Kidney capillary endothelial cell (primary cell): ENCODE results near the gene HYAL1.
"Not testable (repeated sequence)": the region's sequence is repeated elsewhere in the genome, so short reads cannot be mapped to it uniquely, and the experiment has no call there.

Experiments
- DNase-seq: peaks from one replicate; pipeline ENCODE4 v3.0.0-alpha.2; 2018; ENCODE audit warnings: low spot score

Gene HYAL1

DNA sequence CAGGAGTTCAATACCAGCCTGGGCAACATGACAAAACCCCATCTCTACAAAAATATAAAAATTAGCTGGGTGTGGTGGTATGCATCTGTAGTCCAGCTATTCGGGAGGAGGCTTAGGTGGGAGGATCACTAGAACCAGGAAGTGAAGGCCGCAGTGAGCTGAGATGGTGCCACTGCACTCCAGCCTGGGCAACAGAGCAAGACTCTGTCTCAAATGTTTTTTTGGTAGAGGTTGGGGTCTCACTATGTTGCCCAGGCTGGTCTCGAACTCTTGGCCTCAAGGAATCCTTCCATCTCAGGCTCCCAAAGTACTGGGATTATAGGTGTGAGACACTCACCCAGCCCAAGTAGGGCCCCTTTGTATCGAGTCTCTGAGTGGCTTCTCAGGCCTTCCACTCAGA lies 9.3 kb downstream of the HYAL1 start:
- DNase-seq, result no peak

GRCh38 chr3:50293079-50293801 lies 10.1 kb downstream of the HYAL1 start:
- DNase-seq, result no peak

DNA sequence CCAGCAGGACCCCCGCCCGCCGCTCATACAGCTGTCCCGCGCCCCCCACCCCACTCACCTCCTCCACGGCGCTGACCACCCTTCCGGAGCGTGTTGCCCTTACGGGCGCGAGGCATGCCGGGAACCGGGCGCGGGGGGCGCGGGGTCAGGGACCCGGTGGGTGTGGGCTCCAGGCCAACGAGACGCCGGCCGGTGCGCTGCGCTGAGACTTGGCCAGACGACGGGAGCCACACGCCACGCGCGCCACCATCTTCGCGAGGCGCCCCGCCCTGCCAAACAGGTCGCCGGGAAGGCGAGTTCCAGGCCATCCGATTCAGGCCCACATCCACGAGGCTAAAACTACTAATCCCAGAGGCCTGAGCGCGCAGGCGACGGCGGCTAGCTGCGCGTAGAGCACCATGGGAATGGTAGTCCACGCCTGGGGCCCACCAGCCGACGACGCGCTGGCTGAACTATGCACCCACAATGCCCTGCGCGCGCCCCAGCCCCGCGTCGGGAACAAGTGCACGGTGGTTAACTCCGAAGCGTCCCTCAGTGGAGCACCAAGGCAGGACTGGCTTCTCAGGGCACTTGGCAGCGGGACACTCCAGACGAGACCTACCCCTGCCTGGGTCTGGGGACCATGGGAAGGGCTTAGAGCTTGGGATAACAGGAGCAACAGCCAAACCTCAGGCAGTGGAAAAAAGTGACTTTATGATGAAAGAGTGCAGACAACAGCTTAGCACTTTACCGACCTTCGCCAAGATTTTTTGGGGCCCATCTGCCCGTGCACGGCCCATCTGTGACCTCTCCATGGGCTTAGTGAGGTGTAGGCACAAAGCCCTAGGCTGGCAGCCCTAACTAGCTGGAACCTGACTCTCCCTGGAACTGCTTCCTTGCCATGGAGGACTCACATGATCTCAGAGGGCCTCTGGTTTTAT lies 11.0 kb downstream of the HYAL1 start, which contains the start of gene IFRD2:
Gene IFRD2 (minus strand): TSS at position 271 of the 920 bp plus-strand sequence. CDS start 155 bp downstream, at position 116.
- peak; percentile 94 for DNase-seq

DNA sequence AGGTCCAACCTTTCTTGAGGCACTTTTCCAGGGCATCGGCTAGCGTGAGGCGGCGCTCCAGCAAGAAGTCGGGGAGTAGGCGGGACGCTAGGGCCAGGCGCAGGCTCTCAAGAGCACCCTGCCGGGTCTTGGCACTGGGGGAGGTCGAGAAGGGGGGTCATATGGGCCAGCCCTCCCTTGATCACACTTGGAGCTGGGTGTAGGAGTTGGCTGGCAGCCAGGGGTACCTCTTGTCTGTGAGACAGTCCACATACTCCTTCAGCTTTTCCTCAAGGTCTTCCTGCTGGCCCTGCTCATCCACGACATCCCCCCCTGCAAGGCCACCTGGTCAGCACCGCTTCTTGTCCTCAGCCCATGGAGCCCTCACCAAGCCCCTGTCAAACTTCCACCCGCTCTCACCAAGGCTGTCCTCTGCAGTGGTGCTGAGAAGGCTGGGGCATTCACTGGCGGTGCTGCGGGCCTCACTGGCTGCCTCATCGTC lies 13.2 kb downstream of the HYAL1 start:
- no peak for DNase-seq

DNA sequence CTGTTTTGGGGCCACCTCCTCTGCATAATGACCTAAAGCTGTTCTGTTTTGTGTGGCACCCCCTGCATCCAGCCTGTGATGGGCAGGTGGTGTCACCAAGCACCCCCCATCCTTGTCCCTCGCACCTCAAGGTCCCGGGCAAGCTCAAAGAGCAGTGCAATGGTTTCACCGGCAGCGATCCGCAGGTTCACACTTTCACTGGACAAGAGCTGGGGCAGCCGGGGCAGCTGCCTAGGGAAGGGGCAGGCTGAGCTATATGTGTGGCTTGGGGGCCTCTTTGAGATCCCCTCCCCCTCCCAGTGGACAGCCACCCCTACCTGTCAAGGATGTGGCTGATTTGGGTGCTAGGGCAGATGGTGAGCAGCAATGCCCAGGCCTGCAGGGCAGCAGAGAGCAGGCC lies 14.2 kb downstream of the HYAL1 start:
- DNase-seq, result no peak

GRCh38 chr3:50288387-50289007 lies 14.9 kb downstream of the HYAL1 start:
- no peak for DNase-seq

GRCh38 chr3:50287262-50287661 lies 16.1 kb downstream of the HYAL1 start:
- no peak for DNase-seq

DNA sequence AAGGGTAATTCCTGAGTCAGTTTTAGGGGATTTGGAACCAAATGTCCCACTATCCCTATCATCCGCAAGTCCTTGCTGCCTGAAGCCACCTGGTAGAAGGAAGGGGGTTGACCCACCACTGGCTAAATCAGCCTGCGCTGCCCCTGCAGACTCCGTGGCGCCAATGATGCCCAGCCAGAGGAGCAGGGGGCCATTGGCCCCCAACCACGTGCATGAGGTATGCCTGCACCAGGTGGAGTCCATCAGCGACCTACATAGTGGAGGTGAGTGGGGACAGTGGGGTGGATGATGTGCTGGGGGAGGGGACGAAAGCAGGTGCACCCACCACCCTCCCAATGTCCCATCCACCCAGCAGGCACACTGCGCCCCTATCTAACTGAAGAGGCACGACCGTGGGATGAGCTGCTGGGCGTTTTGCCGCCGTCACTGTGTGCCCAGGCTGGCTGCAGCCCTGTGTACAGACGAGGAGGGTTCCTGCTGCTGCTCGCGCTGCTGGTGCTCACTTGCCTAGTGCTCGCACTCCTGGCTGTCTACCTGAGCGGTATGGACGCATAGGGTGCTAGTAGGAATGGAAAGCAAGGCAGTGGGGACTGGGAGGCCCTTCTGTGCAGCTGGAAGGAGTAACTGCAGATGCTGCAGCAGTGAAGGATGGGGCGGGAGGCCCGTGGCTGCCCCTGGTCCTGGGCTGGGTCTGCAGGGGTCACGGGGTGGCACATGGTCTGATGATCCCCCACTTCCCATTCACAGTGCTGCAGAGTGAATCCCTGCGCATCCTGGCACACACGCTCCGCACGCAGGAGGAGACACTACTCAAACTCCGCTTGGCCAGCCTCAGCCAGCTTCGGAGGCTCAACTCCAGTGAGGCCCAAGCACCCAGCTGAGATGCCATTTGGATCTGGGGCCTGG lies 16.8 kb downstream of the HYAL1 start:
- no peak for DNase-seq

- DNase-seq, result not testable (repeated sequence)
These were observed 19.3 kb downstream of the HYAL1 start for GRCh38 chr3:50284121-50284520.

DNA sequence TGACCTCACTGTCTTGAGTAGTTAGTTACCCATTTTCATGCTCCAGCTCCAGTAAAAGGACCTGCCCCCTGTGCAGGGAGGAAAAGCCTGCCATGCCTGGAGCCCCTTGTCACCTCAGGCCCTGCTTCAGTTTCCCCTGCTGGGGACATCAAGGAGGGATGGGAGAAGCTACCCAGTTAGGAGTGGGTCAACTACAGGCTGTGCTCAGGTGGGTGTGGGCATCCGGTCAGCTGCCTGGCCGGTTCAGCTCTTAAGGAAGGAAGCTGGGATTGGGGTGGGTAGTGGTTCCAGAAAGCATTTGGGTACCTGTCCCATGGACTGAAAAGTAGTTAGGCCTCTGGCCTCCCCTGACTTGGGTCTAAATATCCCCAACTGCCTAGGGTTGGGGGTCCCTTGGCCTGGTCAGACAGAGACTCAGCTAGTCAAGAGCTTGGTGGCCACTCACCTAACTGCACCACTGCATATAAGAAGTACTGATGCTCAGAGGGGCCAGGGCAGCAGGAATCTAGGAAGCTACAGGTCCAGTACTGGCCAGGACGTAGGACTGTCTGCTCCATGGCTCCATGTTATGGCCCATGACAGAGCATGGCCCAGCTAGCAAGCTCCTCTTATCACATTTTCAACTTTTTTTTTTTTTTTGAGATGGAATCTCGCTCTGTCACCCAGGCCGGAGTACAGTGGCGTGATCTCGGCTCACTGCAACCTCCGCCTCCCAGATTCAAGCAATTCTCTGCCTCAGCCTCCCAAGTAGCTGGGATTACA lies 23.9 kb downstream of the HYAL1 start:
- no peak for DNase-seq

- DNase-seq, result no peak
These were observed 24.5 kb downstream of the HYAL1 start, which contains the start of gene LSMEM2 for GRCh38 chr3:50278880-50279224. LSMEM2 (plus strand) TSS chr3:50279087; CDS start chr3:50279114, 27 bp downstream.

GRCh38 chr3:50278123-50278879 lies 25.1 kb downstream of the HYAL1 start:
- DNase-seq, result no peak

DNA sequence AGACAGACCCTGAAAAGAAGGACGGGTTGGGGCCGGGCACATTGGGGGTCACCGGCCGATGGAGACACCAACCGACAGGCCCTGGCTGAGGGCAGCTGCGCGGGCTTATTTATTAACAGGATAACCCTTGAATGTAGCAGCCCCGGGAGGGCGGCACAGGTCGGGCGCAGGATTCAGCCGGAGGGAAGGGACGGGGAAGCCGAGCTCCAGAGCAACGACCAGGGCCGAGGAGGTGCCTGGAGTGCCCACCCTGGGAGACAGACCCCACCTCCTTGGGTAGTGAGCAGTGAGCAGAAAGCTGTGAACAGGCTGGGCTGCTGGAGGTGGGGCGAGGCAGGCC lies 26.6 kb downstream of the HYAL1 start:
- DNase-seq, result no peak

DNA sequence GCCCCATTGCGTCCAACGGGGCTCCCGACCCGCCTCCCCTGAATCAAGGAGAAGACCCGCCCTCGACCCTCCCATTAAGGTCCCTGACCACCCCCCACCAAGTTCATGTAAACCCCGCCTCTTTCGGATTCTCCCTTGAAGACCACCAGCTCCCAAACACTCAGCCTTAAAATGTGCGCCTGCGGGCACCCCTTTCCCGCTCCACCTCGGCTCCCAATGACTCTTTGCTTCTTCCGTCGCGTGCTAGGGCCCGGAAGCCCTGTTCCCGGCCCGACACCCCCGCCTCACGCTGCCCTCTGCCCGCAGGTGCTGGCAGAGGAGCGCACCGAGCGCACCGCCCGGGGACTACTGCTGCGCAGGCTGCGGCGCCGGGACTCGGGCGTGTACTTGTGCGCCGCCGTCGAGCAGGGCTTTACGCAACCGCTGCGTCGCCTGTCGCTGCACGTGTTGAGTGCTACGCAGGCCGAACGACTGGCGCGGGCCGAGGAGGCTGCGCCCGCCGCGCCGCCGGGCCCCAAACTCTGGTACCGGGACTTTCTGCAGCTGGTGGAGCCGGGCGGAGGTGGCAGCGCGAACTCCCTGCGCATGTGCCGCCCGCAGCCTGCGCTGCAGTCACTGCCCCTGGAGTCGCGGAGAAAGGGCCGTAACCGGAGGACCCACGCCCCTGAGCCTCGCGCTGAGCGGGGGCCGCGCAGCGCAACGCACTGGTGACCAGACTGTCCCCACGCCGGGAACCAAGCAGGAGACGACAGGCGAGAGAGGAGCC lies 27.2 kb downstream of the HYAL1 start:
- no peak for DNase-seq

DNA sequence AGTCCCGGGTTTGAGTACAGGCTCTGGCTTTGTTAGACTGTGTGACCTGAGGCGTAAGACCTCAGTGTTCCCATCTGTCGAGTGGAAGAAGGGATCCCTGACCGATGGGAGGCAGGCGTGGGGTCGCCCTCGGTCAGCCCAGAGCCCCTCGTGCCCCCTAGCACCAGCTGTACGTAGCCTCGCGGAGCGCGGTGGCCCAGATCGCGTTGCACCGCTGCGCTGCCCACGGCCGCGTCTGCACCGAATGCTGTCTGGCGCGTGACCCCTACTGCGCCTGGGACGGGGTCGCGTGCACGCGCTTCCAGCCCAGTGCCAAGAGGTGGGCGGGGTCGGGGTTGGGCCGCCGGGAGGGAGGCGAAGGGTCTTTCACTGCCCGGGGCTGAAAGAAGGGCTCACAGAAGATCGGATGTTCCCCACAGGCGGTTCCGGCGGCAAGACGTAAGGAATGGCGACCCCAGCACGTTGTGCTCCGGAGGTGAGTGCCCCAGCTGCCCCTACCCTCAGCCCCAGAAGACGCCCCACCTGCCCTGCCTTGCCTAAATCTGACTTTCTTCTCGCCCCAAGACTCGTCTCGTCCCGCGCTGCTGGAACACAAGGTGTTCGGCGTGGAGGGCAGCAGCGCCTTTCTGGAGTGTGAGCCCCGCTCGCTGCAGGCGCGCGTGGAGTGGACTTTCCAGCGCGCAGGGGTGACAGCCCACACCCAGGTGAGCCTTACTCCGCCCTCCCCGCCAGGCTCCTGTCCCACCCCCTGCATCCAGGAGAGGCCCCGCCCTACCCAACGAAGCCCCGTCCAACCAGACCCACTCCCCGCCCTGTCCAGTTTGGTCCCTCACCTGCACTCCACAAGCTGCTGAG lies 28.0 kb downstream of the HYAL1 start:
- no peak for DNase-seq

DNA sequence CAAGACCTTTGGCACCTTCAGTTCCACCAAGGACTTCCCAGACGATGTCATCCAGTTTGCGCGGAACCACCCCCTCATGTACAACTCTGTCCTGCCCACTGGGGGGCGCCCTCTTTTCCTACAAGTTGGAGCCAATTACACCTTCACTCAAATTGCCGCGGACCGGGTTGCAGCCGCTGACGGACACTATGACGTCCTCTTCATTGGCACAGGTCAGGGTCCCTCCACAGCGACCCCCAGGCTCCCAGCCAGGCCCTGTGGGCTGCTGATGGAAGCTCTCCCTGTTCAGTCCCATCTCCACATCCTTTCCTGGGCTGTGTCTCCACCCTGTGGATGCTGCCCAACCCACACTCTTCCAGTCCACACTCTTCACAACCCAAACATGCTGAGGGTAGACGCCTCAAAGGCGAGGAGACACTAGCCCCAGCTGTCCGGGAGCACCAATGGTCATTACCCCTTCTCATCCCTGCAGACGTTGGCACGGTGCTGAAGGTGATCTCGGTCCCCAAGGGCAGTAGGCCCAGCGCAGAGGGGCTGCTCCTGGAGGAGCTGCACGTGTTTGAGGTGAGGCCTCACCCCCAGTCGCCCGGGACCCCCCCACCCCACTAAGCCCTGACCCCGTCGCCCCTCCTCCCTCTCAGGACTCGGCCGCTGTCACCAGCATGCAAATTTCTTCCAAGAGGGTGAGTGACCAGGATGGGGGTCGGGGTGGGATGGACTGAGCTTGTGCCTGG lies 28.8 kb downstream of the HYAL1 start:
- DNase-seq, result peak; percentile 56

DNA sequence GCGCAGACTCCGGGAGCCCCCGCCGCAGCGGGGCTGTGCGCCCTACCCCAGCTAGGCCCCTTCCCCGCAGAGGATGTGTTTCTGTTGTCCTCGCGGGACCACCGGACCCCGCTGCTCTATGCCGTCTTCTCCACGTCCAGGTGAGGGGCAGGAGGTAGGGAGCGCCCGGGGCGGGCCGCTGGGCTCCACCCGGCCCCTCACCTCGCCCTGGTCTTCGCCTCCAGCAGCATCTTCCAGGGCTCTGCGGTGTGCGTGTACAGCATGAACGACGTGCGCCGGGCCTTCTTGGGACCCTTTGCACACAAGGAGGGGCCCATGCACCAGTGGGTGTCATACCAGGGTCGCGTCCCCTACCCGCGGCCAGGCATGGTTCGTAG lies 29.7 kb downstream of the HYAL1 start:
- no peak for DNase-seq
